HG02763 (cell line): ENCODE measurements around the gene PDXP.
"Not testable (repeated sequence)": the region's sequence is repeated elsewhere in the genome, so short reads cannot be mapped to it uniquely, and the experiment has no call there.

ENCODE experiments used
- ATAC-seq: cut with Tn5 transposase; IDR thresholded peaks from one replicate; pipeline ENCODE4 v1.9.1; 2021; ENCODE audit warnings: mild to moderate bottlenecking, moderate library complexity; ENCODE audit not compliant: unreplicated experiment

The PDXP gene, protein sequence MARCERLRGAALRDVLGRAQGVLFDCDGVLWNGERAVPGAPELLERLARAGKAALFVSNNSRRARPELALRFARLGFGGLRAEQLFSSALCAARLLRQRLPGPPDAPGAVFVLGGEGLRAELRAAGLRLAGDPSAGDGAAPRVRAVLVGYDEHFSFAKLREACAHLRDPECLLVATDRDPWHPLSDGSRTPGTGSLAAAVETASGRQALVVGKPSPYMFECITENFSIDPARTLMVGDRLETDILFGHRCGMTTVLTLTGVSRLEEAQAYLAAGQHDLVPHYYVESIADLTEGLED

DNA sequence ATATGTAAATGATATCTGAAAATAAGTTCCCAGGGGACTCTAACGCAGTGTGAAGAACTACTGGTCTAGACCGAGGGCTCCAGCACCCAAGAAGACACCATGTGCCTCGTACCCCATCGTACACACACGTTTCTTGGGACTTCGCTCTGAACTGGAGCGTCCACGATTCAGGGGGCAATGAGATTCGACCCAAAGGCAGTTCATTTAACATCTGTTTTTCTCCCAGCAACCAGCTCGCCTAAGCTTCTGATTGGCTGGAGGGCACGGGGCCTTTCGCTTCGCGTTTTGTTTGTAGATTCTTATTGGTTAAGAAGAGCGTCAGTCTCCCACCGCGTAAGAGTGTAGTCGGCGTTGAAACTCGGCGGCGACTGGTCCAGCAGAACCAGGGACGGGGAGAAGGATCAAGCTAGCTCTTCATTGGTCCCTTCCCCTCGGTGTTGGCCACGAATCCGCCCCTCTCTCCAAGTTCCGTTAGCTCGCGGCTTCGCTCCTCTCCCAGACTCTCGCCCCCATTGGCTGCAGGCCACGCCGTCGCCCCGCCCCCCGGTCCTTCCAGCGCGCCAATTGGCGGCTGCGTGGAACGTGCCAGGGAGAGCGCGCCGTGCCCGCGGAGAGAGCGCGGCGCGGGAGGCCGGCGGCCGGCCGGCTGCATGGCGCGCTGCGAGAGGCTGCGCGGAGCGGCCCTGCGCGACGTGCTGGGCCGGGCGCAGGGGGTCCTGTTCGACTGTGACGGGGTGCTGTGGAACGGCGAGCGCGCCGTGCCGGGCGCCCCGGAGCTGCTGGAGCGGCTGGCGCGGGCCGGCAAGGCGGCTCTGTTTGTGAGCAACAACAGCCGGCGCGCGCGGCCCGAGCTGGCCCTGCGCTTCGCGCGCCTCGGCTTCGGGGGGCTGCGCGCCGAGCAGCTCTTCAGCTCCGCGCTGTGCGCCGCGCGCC, at the start of gene PDXP:
Gene PDXP, plus strand, starts transcription at position 591 of the 933 bp plus-strand sequence. Its CDS starts 60 bp downstream, at position 651.
- peak; percentile 85 for ATAC-seq

DNA sequence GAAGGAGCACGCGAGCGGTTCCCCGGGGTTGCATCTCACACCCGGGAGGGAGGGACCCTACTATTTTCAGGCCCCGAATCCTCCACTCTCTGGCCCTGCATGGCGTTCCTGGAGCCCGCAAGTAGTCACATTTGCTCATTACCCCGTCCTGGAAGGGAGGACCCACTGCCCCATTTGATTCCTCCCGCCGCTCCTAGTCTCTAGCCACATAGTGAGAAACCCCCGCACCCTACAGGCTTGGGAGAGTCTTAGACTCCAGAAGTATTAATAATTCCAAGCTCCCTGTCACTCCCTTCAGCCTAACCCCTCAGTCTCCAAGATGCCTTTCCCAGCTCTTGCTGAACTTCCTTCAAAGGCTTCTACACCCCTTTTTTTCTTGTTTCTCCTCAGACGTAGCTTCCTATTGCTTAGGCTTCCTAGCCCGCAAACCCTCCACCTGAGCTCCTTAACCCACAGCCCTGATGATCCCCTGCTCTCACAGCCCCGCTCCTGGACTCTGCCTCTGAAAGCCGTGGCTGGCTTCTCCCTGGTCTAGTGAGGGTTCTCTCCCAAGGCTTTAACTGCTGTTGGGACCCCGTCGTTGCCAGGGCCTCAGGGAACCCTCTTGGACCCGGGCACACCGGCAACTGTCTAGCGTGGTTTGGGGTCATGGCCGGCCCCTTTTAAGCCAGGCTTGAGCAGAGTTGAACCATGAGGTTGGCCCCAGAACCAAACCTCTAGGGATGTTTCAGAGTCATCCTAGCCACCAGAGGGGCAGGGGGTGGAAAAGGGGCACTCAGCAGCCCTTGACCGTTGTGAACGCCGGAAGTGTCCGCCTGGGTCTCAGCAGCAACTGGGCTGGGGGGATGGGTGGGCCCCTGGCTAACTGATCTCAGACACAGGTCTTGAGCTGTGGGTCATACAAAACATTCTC, 49.0 kb upstream of the PDXP start:
- ATAC-seq = no peak

DNA sequence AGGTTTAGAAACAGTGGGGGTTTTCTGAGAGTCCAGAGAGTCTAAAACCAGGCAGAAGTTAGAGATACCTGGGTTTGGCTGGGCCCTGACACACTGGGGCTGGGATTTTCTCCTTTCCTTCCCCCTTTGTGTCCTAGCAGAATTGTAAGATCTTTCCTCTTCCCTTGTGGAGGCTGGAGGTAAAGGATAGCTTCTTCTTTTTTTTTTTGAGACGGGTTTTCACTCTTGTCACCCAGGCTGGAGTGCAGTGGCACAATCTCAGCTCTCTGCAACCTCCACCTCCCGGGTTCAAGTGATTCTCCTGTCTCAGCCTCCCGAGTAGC, 48.4 kb upstream of the PDXP start:
- ATAC-seq = not testable (repeated sequence)

DNA sequence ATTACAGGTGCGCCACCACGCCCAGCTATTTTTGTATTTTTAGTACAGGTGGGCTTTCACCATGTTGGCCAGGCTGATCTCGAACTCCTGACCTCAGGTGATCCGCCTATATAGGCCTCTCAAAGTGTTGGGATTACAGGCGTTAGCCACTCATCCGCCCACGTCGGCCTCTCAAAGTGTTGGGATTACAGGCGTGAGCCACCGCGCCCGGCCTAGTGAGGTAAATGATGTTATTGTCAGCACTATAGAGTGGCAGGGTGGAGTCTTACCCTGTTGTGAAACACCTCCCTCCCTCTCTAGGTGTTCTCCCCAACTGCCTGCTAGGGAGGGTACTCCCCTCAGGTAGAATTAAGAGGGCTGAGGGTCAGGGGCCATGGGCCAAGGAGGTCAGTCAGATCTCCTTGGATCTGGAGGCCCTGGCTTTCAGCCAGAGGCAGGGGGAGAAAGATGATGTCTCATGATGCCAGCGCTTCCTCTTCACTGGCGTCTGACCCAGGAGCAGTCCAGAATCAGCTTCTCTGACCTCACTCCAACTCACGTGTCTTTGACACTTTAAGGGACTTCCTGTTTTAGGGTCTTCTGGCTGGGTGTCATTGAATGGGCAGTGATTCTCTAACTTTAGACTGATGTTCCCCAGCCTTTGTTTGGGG, 47.9 kb upstream of the PDXP start:
- no peak for ATAC-seq

DNA sequence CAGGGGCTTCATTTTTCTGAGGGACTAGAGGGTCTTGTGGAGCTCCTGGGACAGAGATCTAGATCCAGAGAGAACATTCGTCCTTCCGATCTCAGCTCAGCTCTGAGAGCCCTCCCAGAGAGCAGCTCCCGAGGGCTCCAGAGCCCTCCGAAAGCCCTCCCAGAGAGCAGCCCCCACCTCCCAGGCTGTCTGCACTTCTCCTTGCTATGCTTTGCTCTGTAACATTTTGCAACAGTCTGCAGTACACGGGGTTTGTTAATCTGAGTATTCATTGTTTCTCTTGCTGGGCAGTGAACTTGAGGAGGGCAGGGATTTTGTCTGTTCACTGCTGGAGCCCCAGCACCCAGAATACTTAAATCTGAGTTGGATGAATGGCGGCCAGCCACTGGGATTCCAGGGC, 47.3 kb upstream of the PDXP start:
- ATAC-seq = no peak

DNA sequence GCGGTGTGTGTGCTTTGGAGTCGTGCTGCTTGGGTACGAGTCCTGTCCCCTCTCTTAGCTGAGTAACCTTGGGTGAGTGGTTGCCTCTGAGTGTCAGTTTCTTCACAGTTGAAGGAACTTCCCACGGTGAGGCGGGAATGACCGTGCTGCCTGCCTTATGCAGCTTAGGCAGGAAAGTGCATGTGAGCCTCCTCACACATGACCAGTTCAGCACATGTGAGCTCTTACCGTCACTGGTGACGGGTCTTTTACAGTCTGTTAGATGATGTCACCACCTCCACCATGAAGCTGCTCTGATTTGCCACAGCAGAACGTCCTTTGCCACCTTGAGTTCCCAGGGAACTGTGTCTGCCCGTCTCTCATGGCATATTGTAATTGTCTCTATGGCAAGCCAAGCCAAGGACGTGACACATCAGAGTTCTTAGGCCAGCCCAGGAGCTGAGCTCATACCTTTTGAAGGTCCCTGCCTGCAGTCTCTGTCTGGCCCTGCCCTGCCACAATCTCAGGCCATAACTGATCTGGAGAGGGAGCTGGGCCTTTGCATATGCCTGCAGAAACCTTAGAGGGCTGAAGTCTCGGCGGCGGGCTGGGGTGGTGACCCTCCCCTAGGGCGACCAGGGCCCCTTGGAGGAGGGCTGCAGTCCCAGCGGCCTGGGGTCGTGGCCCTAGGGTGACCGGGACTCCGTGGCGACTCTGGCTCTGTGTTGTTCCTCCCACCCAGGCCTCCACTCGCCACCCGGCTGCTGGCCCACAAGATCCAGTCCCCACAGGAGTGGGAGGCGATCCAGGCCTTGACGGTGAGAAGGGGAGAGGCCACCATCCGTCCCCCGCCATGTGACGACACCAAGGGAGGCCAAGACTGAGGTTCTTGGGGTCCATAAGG, 42.1 kb upstream of the PDXP start:
- ATAC-seq = no peak

DNA sequence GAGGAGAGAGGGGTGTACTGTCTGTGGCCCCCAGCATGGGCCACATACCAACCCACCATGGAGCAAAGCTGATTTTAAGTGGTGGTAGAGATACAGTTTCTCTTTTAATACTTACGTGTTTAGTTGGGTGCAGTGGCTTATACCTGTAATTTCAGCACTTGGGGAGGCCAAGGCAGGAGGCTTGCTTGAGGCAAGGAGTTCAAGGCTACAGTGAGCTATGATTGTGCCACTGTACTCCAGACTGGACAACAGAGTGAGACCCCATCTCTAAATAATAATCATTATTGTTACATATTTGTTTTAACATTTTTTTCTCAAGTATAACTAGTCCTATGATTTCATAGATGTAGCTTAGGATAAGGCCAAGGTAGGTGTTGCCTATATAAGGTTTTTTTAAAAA, 41.1 kb upstream of the PDXP start:
- no peak for ATAC-seq

DNA sequence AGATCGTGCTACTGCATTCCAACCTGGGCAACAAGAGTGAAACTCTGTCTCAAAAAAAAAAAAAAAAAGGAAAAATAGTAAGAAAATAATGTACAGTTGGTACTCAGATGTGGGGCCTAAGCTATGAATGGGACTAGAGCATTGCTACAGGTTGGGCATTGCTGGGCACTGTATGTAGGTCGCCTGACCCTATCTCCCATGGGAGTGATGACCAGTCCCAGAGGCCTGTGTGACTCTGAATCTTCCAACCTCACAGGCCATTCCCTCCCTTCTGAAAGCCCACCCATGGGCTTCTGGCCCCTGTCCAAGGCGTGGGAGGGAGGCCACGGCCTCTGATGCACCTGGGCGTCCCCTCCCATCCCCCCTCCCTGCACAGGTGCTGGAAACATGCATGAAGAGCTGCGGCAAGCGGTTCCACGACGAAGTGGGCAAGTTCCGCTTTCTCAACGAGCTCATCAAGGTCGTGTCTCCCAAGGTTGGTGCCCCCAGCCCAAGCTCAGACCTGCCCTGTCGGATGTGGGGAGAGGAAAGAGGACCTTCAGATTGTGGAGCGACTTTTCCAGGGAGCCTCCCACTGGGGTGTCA, 40.4 kb upstream of the PDXP start:
- ATAC-seq = no peak

DNA sequence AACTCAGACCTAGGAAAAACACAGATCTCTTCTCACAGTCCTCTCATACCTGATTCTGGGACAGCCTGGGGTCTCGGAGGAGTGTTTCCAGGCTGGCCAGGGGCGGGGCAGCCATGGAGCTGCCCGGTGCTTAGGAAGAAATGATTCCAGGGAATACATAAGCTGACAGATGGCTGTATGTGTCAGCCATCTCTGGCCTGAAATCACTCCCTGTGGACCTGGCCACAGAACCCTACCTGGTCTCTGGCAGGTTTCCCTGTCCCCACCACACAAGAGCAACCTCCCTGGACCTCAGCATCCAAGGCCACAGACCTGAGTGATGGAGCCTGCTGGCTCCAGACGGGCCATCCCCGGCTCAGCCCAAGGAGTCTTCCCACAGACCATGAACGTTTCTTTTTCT, 39.8 kb upstream of the PDXP start:
- ATAC-seq = no peak

DNA sequence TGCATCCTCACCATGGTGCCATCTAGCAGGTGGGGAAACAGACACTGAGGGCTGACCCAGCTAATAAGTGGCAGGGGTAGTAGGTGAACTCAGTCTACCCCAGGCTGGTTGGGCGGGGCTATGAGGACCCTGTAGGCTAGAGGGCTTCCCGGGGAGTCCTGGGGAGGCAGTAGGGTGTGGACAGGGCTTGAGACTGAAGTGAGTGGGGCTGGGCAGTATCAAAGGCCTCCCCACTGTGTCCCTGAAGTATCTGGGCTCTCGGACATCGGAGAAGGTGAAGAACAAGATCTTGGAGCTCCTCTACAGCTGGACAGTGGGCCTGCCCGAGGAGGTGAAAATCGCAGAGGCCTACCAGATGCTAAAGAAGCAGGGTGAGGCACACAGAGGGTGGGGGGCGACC, 38.5 kb upstream of the PDXP start:
- no peak for ATAC-seq

DNA sequence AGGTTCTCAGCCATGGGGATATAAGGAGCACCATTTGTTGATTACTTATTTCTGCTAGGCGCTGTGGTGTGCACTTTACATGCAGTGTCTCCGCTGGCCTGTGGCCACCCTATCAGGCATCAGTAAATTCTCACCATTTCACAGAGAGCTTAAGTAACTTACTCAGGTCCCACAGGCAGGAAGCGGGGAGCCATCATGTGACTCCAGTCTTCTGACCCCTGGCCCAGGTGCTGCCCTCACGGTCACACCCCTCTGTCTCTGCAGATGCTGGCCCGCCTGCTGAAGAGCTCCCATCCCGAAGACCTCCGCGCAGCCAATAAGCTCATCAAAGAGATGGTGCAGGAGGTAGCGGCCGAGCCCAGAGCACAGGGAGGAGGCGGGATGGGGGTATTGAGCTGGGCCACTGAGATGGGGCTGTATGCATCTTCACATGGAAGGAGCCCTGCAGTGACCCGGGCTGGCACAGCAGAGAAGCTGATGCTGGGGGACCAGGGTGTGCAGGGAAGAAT, 37.1 kb upstream of the PDXP start:
- no peak for ATAC-seq

DNA sequence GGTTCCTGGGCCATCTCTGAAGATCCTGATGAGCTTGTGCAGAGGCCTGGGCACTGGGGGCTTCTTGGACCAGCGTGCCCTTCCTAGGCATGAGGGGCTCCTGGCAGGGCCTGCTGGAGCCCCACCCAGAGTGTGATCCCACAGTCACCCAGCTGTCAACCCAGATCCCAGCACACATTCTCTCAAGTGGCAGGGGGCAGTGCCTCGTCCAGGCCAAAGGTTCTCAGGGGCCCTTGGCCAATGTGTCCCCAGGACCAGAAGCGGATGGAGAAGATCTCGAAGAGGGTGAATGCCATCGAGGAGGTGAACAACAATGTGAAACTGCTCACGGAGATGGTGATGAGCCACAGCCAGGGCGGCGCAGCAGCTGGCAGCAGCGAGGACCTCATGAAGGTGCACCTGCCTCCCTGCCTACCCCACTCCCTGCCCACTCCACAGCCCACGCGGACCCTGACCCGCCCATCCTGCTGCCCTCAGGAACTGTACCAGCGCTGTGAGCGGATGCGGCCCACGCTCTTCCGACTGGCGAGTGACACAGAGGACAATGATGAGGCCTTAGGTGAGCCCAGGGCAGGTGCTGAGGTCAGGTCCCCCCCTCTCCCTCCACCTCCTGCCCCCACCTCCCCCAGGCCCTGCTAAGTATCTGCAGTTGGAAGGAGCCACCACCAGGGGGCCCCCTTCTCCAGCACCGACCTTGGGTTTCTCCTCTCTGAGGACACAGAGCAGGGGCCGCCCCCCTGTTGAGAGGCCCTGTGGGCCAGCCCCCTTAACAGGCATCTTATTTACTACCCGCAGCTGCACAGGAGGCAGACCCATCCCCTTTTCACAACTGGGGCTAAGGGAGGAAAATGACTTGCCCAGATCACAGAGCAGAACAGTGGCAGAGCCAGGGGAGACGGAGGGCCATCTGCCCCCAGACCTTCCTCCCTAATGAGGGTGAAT, 35.2 kb upstream of the PDXP start:
- ATAC-seq = no peak

DNA sequence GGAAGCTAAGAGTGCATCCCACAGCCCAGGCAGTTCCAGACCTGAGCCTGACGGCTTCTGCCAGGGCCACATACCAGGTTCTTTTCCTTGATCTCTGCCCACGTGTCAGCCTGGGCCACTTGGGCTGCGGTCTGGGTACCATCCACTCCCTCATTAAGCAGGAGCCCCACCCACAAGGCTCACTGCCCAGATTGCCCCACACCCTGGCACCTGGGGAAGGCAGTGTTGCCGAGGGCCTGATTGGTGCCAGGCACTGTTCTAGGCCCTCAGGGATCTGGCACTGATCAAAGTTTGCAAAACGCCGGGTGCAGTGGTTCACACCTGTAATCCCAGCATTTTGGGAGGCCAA, 34.5 kb upstream of the PDXP start:
- ATAC-seq = no peak

DNA sequence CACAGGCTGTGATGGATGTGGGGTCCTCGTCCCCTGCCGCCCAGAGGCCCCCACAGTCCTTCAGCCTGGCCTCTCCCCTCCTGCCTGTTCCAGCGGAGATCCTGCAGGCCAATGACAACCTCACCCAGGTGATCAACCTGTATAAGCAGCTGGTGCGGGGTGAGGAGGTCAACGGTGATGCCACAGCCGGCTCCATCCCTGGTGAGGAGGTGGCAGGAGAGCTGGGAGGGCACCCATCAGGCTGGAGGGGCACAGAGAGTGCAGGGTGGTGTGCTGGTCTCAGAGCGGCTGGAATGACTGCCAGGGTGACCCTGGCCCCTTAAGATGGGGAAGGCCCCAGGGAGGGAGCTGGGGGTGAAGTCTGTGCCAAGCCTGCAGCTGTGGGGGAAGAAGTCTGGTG, 33.6 kb upstream of the PDXP start:
- no peak for ATAC-seq

DNA sequence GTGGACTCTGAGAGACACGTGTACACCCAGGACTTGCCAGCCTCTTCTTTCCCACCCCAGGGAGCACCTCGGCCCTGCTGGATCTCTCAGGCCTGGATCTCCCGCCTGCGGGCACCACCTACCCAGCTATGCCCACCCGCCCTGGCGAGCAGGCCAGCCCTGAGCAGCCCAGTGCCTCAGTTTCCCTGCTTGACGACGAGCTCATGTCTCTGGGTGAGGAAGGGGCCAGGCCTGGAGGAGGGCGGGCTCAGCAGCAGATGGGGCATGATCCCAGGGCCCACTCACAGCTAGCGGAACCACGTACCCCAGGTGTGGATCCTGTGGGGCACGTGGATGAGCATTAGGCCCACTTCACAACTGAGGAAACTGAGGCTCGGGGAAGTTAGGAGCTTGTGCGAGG, 32.8 kb upstream of the PDXP start:
- ATAC-seq = no peak

DNA sequence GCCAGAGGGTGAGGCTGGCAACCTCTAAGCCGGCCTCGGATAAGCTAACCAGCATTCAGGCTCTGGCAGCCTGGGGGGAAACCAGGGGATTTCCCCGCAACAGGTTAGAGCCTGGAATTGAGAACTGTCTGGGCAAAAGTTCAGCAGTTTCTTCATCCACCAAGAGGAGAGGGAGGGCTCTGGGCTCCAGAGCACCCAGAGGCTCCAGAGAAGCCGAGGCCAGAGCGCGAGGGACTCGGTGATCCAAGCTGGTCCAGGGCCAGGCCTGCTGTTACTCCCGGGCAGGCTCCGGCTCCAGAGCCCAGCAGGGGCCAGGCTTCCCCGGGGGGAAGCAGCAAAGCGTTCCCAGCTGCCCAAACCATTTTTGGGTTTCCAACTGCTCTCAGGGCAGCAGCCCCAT, 32.4 kb upstream of the PDXP start:
- no peak for ATAC-seq

DNA sequence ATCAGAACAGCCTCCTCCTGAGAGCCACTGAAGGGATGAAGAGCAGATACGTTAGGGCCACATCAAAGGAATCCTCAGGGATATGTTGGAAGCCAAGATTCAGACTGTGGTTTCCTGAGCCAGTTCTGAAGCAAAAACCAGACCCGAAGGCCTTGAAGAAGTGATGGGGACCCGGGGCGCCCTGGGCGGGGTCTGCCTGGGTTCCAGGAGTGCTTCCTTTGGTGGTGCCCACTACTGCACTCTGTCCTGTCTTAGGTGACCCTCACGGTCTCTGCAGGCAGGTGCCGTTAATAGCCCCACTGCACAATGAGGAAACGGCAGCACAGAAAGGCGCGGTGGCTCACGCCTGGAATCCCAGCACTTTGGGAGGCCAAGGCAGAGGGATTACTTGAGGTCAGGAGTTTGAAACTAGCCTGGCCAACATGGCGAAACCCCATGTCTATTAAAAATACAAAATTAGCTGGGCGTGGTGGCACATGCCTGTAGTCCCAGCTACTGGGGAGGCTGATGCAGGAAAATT, 31.9 kb upstream of the PDXP start:
- no peak for ATAC-seq

DNA sequence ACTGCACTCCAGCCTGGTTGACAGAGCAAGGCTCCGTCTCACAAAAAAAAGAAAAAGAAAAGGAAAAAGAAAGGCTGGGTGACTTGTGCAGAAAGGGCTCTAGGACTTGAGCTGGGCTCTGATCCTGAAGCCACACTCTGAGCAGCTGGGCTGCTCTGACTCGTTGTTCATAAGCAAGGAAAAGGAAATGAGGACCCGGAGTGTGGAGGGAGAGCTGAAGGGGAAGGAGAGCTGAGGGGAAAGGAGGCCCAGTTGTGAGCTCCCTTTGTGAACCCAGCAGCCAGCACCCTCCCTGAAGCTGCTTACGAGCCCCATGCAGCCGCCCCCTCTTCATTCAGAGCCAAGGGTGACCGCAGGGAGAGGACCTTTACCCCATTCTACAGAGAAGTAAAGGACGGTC, 31.4 kb upstream of the PDXP start:
- ATAC-seq = no peak
